Measurements from ENCODE around the gene C1orf87. TPM values are rescaled to one million over a fixed set of nuclear protein-coding genes. Genes with fewer than 3 reads are reported as not detected.

C1orf87 gene
- total RNA-seq, 4 donors from 2014 or later, result 0.40 TPM; not detected in 3

DNA sequence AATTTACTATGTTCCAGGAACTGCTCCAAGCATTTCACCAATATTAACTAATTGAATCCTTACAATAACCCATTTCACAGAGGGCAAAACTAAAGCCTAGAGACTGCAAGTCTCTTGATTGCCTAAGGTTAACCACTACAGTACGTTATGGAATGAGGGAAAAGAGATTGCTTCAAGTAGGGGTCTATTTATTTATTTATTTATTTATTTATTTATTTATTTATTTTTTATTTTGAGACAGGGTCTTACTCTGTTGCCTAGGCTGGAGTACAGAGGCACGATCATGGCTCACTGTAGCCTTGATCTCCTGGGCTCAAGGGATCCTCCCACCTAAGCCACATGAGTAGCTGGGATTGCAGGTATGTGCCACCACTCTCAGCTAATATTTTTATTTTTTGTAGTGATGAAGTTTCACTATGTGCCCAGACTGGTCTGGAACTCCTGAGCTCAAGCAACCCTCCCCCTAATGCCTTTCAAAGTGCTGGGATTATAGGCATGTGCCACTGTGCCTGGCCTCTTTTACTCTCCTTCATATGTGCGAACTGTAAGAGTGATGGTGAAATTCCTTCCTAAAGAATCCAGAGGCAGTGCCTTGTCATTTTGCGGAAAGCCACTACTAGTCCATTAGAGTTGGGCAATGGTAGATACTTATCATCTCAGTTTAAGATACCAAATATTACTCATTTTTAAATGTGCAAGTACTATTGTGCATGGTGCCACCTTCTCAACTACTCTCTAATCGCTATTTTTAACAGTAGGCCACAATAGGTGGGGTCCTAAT, 81.3 kb downstream of the C1orf87 start:
- no peak for DNase-seq
- intact Hi-C loops (cut with DNase I; ENCODE audit: low total_unique reads), result no loop called here
- in situ Hi-C loops (cut with MboI; ENCODE audit: low pct_ligation_motif_present in 1 of 4, low pct_unique_long_range_greater_than_20kb in 1 of 4, low sequenced_read_pairs in 3 of 4), result loop anchor here in 3 of 4 donors (25.0 kb wide), 3 partner anchors 770 to 1870 kb away; no protein-coding TSS in a partner anchor
- WGBS, 2 donors (ENCODE audit: low coverage in 1 of 2), result 71 to 84% methylated on average over 4 to 5 of the region's 5 CpGs
- no peak overlapping the region for H3K4me3 ChIP-seq
- no peaks in the 10 kb centered on the region for H3K9me3 ChIP-seq
- no peaks in the 10 kb centered on the region for H3K4me1 ChIP-seq
- H3K36me3 ChIP-seq, result no peaks in the 10 kb centered on the region
- H3K27me3 ChIP-seq, result no peaks in the 10 kb centered on the region
- TF ChIP-seq EP300 (IDR thresholded peaks at IDR 0.05; ENCODE audit: low read depth) (no peak), POLR2AphosphoS5 (IDR thresholded peaks at IDR 0.05) (no peak), POLR2A (IDR thresholded peaks at IDR 0.05) (no peak)
- TF ChIP-seq, protein P1, sequence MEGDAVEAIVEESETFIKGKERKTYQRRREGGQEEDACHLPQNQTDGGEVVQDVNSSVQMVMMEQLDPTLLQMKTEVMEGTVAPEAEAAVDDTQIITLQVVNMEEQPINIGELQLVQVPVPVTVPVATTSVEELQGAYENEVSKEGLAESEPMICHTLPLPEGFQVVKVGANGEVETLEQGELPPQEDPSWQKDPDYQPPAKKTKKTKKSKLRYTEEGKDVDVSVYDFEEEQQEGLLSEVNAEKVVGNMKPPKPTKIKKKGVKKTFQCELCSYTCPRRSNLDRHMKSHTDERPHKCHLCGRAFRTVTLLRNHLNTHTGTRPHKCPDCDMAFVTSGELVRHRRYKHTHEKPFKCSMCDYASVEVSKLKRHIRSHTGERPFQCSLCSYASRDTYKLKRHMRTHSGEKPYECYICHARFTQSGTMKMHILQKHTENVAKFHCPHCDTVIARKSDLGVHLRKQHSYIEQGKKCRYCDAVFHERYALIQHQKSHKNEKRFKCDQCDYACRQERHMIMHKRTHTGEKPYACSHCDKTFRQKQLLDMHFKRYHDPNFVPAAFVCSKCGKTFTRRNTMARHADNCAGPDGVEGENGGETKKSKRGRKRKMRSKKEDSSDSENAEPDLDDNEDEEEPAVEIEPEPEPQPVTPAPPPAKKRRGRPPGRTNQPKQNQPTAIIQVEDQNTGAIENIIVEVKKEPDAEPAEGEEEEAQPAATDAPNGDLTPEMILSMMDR (IDR thresholded peaks at IDR 0.05), result no peak
- H3K27ac ChIP-seq, result no peak overlapping the region

DNA sequence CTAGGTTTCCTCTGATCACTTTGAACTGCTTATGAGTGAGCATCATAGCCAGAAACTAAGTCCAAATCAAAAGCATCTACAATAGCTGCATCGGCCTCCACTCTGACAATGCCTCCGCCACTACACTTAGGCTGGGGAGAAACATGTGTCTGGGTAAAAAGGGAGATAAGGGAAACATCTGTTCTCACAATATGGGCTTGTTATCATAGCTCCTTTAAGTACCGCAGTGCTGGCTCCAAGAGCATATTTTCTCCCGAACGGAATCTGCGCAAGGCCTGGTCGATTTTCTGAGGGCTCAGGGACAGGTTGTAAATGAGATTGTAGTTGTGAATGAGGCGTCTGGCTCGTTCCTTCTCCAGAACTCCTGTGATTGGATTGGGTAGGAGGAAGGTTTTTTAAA, 83.1 kb downstream of the C1orf87 start:
- H3K9me3 ChIP-seq, result no peaks in the 10 kb centered on the region
- TF ChIP-seq POLR2AphosphoS5 (IDR thresholded peaks at IDR 0.05), result no peak
- no peak for TF ChIP-seq POLR2A (IDR thresholded peaks at IDR 0.05)
- no peak for TF ChIP-seq EP300 (IDR thresholded peaks at IDR 0.05; ENCODE audit: low read depth)
- TF ChIP-seq, protein P1 (IDR thresholded peaks at IDR 0.05), result no peak
- 81 to 83% methylated on average over 7 to 9 of the region's 9 CpGs for whole genome bisulfite sequencing, 2 donors (ENCODE audit: low coverage in 1 of 2)
- intact Hi-C loops (cut with DNase I; ENCODE audit: low total_unique reads) (no loop called here), in situ Hi-C loops (cut with MboI; ENCODE audit: low pct_ligation_motif_present in 1 of 4, low pct_unique_long_range_greater_than_20kb in 1 of 4, low sequenced_read_pairs in 3 of 4) (loop anchor here in 3 of 4 donors (25.0 kb wide), 3 partner anchors 772 to 1872 kb away; no protein-coding TSS in a partner anchor)
- no peaks in the 10 kb centered on the region for H3K36me3 ChIP-seq
- no peaks in the 10 kb centered on the region for H3K27me3 ChIP-seq
- no peak overlapping the region for H3K4me3 ChIP-seq
- DNase-seq, result no peak
- no peak overlapping the region for H3K27ac ChIP-seq
- H3K4me1 ChIP-seq, result peaks cover 0 to 3% (median 0%) of the 10 kb centered on the region in 4 donors

DNA sequence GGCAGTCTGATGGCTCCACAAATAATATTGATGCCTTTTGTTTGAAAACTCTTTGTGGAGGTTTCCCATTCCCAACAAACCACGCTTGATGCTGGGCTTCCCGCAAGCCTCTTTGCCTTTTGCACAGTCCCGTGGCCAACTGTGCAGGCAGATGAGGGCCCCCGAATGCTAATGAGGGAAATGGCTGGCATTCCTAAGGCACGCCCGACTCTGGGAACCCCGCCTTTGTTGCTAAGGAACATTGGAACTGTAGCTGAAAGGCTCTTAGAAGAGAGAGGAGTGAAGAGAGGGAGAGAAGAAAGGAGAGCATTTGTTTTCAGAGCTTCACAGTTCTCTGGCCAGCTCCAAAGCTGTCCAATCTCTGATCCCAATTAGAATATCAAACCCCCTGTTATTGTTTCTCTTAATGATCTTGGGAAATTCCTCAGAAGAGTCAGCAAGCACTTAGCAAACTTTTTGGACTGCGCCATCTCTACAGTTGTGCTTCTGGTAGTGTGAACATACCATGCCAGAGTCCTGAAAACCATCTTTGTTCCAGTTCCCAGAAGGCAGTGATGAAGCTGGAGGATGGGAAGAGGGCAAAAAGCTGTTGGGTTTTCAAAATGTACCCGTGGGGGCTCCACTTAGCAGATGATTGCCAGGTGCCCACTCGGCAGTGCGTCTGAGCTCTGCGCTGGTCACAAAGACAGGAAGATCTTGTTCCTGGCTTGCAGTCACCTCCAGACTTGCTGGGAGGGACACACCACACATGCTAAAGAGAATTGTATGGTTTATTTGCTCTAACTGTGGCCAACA, 86.9 kb downstream of the C1orf87 start:
- whole genome bisulfite sequencing, 2 donors (ENCODE audit: low coverage in 1 of 2), result 20 to 66% methylated on average over 3 to 12 of the region's 12 CpGs
- H3K4me1 ChIP-seq, result peaks cover 0 to 3% (median 0%) of the 10 kb centered on the region in 4 donors
- no peaks in the 10 kb centered on the region for H3K27me3 ChIP-seq
- H3K4me3 ChIP-seq, result no peak overlapping the region
- intact Hi-C loops (cut with DNase I; ENCODE audit: low total_unique reads), result no loop called here
- H3K36me3 ChIP-seq, result no peaks in the 10 kb centered on the region
- no peak for DNase-seq
- no peaks in the 10 kb centered on the region for H3K9me3 ChIP-seq
- in situ Hi-C loops (cut with MboI; ENCODE audit: low pct_ligation_motif_present in 1 of 4, low pct_unique_long_range_greater_than_20kb in 1 of 4, low sequenced_read_pairs in 3 of 4), result loop anchor here in 3 of 4 donors (25.0 kb wide), 3 partner anchors 776 to 1876 kb away; no protein-coding TSS in a partner anchor
- no peak overlapping the region for H3K27ac ChIP-seq
- TF ChIP-seq POLR2A (IDR thresholded peaks at IDR 0.05) (no peak), POLR2AphosphoS5 (IDR thresholded peaks at IDR 0.05) (no peak), EP300 (IDR thresholded peaks at IDR 0.05; ENCODE audit: low read depth) (no peak)
- TF ChIP-seq, protein P1 (IDR thresholded peaks at IDR 0.05), result no peak

All from transverse colon (tissue), 4 donors.